C4-2B (cell line): ENCODE measurements around the gene UBASH3B.

Experiments used
- CTCF ChIP-seq: fragments of 450-650 bp; conservative IDR thresholded peaks from 2 replicates; pipeline ENCODE4 v1.5.1; 2017; ENCODE audit warnings: mild to moderate bottlenecking
- ZFX ChIP-seq: fragments of 450-650 bp; IDR thresholded peaks from 2 replicates; pipeline ENCODE4 v1.6.1; 2017

- TF ChIP-seq CTCF = no peak
- no peak for TF ChIP-seq ZFX
Observed at GRCh38 chr11:122724520-122724919, 69.0 kb downstream of the UBASH3B start.
